ENCODE measurements around the gene CCM2.

GRCh38 chr7:44977959-44978335 lies 22.1 kb upstream of the CCM2 start:
- TF ChIP-seq CTCF (conservative IDR thresholded peaks at IDR 0.05; ENCODE audit: low read length) (no peak), EZH2phosphoT487 (IDR thresholded peaks at IDR 0.05; ENCODE audit: borderline replicate concordance, low read depth, low read length) (no peak)
